Transverse colon (tissue), 4 donors: Measurements from ENCODE around the gene IFT81. TPM values are rescaled to one million over a fixed set of nuclear protein-coding genes. Genes with fewer than 3 reads are reported as not detected.
"Not testable (repeated sequence)": the region's sequence is repeated elsewhere in the genome, so short reads cannot be mapped to it uniquely, and the experiment has no call there.

Source experiments
- DNase-seq: peaks from one replicate; pipeline ENCODE4 v3.0.0-alpha.2; 2019
- H3K27ac ChIP-seq, 4 donors: fragments of 200-600 bp; sonication (generic); 2 replicates each; pipeline ENCODE4 v1.5.1; 2016 to 2018; ENCODE audit warnings: inconsistent platforms in 4 of 4
- H3K27me3 ChIP-seq: fragments of 200-600 bp; sonication (generic); 2 replicates; pipeline ENCODE4 v1.5.1; 2017; ENCODE audit warnings: inconsistent platforms
- H3K36me3 ChIP-seq, 4 donors: fragments of 200-600 bp; sonication (generic); 2 replicates each; pipeline ENCODE4 v1.5.1; 2017 to 2019; ENCODE audit warnings: inconsistent platforms in 4 of 4
- H3K4me1 ChIP-seq, 4 donors: fragments of 200-600 bp; sonication (generic); 2 replicates each; pipeline ENCODE4 v1.5.1; 2017 to 2020; ENCODE audit warnings: inconsistent platforms in 4 of 4
- H3K4me3 ChIP-seq, 4 donors: fragments of 200-600 bp; sonication (generic); 1 replicate in 1 of 4; 2 replicates in 3 of 4; pipeline versions ENCODE4 v1.5.1 to v1.6.1; 2017 to 2019; ENCODE audit warnings: inconsistent platforms in 4 of 4
- H3K9me3 ChIP-seq, 2 donors: fragments of 200-600 bp; sonication (generic); 2 replicates each; pipeline ENCODE4 v1.5.1; 2017 to 2019; ENCODE audit warnings: inconsistent platforms in 2 of 2
- EP300 ChIP-seq: sonication (generic); formaldehyde crosslinking; IDR thresholded peaks from one replicate; pipeline ENCODE4 v1.6.1; 2017; ENCODE audit warnings: antibody characterized with exemption, low read depth
- POLR2A ChIP-seq: fragments of 450-650 bp; IDR thresholded peaks from one replicate; pipeline ENCODE4 v1.6.1; 2016; ENCODE audit warnings: antibody characterized with exemption, mild to moderate bottlenecking, moderate library complexity
- POLR2AphosphoS5 ChIP-seq, 3 donors: sonication (generic); formaldehyde crosslinking; IDR thresholded peaks; one replicate each; pipeline ENCODE4 v1.6.1; 2016; ENCODE audit warnings: antibody characterized with exemption in 3 of 3
- WGBS, 2 donors: methylation state at CpG; one replicate each; pipeline ENCODE4 v1.1.5; 2018; ENCODE audit warnings: low coverage in 1 of 2; 5-methylcytosine and 5-hydroxymethylcytosine counted together
- in situ Hi-C, 4 donors: fragments of 200-750 bp; cut with MboI; loops; one replicate each; pipeline versions ENCODE4 v1.15.0 to v1.15.1; 2017; ENCODE audit warnings: low sequenced_read_pairs in 3 of 4, low pct_ligation_motif_present in 1 of 4, low pct_unique_long_range_greater_than_20kb in 1 of 4
- intact Hi-C: fragments of 100-400 bp; cut with DNase I; formaldehyde crosslinking; loops from one replicate; pipeline ENCODE4 v1.15.1; 2023; ENCODE audit warnings: low total_unique reads
- total RNA-seq, 4 donors: library from RNA; depleted of rRNA; stranded (reverse); fragments of >200 nt; gene quantifications; one replicate each; pipeline ENCODE4 v1.1.0, GENCODE V29; 2016
- TF ChIP-seq, protein P1 (sequence below), 5 experiments: fragments of 200-600 bp in 3 of 5; fragments of 450-650 bp in 2 of 5; sonication (generic) in 3 of 5; IDR thresholded peaks; 1 replicate in 2 of 5; 2 replicates in 3 of 5; pipeline ENCODE4 v1.5.1; 2016 to 2017; ENCODE audit warnings: antibody characterized with exemption in 5 of 5, inconsistent platforms in 3 of 5, mild to moderate bottlenecking in 2 of 5, moderate library complexity in 1 of 5

Gene IFT81
- total RNA-seq, 4 donors from 2014 or later: 2.6 to 14.8 (median 6.4) TPM

DNA sequence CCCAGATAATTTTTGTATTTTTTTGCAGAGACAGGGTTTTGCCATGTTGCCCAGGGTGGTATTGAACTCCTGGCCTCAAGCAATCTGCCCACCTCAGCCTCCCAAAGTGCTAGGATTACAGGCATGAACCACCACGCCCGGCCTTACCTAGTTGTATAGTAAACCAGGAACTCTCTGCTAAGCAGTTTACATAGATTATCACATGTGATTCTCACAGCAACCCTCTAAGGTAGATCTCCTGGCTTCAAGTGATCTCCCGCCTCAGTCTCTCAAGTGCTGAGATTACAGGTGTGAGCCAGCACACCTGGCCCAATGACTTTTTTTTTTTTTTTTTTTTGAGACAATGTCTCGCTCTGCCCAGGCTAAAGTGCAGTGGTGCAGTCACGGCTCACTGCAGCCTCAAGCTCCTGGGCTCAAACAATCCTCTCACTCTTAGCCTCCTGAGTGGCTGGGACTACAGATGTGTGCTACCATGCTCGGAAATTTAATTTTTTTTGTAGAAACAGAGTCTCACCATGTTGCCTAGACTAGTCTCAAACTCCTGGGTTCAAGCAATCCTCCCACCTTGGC is 130.9 kb downstream of the IFT81 start:
- no peaks in the 10 kb centered on the region for H3K36me3 ChIP-seq
- intact Hi-C loops: no loop called here
- peak; percentile 37 for DNase-seq
- TF ChIP-seq, protein P1, sequence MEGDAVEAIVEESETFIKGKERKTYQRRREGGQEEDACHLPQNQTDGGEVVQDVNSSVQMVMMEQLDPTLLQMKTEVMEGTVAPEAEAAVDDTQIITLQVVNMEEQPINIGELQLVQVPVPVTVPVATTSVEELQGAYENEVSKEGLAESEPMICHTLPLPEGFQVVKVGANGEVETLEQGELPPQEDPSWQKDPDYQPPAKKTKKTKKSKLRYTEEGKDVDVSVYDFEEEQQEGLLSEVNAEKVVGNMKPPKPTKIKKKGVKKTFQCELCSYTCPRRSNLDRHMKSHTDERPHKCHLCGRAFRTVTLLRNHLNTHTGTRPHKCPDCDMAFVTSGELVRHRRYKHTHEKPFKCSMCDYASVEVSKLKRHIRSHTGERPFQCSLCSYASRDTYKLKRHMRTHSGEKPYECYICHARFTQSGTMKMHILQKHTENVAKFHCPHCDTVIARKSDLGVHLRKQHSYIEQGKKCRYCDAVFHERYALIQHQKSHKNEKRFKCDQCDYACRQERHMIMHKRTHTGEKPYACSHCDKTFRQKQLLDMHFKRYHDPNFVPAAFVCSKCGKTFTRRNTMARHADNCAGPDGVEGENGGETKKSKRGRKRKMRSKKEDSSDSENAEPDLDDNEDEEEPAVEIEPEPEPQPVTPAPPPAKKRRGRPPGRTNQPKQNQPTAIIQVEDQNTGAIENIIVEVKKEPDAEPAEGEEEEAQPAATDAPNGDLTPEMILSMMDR (IDR thresholded peaks at IDR 0.05): no peak
- TF ChIP-seq POLR2AphosphoS5 (IDR thresholded peaks at IDR 0.05) (no peak), EP300 (no peak), POLR2A (no peak)
- H3K27ac ChIP-seq: peak overlapping the region in 1 of 4 donors; percentile 14
- WGBS, 2 donors: 73% methylated on average over 6 of the region's 6 CpGs; no CpG with 5 or more reads in 1 of the 2 donors
- no peaks in the 10 kb centered on the region for H3K9me3 ChIP-seq
- H3K27me3 ChIP-seq: no peaks in the 10 kb centered on the region
- in situ Hi-C loops: no loop called here
- H3K4me1 ChIP-seq: peaks cover 0 to 21% (median 11%) of the 10 kb centered on the region in 4 donors
- no peak overlapping the region for H3K4me3 ChIP-seq

DNA sequence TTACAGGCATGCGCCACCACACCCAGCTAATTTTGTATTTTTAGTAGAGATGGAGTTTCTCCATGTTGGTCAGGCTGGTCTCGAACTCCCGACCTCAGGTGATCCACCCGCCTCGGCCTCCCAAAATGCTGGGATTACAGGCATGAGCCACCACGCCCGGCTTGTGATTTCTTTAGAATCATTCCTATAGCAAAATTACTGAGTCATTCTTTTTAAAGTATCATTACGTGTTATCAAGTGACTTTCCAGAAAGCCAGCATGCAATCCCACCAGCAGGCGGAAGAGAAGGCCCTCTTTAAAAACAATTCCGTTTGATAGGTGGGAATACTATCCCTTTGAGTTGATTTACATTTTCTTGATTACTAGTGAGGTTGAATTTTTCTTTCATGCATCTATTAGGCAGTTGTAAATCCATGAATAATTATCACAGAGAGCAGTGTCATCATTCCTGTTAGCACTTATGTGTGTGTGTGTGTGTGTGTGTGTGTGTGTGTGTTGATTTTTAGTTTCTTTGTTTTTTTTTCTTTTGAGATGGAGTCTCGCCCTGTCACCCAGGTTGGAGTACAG is 131.8 kb downstream of the IFT81 start:
- in situ Hi-C loops, H3K9me3 ChIP-seq, intact Hi-C loops, H3K4me3 ChIP-seq, DNase-seq, H3K27me3 ChIP-seq, H3K36me3 ChIP-seq: not testable (repeated sequence)
- H3K4me1 ChIP-seq: peaks cover 0 to 12% (median 5%) of the 10 kb centered on the region in 4 donors
- WGBS, 2 donors: 83 to 89% methylated on average over 9 to 11 of the region's 11 CpGs
- peak overlapping the region in 1 of 4 donors; percentile 39 for H3K27ac ChIP-seq

DNA sequence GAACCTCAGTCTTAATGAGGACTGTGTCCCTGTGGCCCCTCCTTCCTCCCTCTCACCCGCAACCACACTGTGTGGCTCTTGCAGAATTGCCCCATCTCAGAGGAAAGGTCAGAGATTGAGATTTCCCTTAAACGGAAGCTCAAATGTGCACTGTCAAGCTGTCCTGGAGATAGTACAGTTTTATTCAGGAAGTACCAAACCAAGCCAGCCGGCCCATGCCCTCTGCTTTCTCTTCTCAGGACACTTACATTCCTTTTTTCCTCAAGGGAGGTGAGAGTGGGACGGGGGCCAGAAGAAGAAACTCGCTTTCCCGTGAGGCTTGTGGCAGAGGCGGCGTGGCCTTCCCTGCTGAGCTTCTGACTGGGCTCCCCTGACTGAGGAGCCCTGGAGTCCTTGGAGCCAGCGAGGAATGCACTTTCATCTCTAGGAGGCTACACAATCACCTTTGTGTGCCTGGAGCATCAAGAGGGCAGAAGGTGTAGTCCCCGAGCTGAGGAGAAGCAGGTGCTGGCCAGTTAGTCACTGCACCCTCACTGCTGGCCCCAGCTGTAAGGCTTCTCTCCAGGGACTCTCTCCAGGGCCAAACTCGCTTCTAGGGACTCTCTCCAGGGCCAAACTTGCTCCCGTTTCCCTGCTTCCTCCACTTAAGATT is 132.7 kb downstream of the IFT81 start:
- H3K9me3 ChIP-seq: no peaks in the 10 kb centered on the region
- no peak for DNase-seq
- H3K36me3 ChIP-seq: no peaks in the 10 kb centered on the region
- in situ Hi-C loops: no loop called here
- intact Hi-C loops: no loop called here
- H3K27me3 ChIP-seq: no peaks in the 10 kb centered on the region
- peaks cover 0 to 12% (median 5%) of the 10 kb centered on the region in 4 donors for H3K4me1 ChIP-seq
- H3K27ac ChIP-seq: peak overlapping the region; percentile 13 to 48 (median 38)
- TF ChIP-seq POLR2AphosphoS5 (IDR thresholded peaks at IDR 0.05): no peak
- no peak for TF ChIP-seq POLR2A
- no peak for TF ChIP-seq EP300
- TF ChIP-seq, protein P1 (IDR thresholded peaks at IDR 0.05): no peak
- 76% methylated on average over 12 of the region's 12 CpGs; no CpG with 5 or more reads in 1 of the 2 donors for WGBS, 2 donors
- H3K4me3 ChIP-seq: no peak overlapping the region

DNA sequence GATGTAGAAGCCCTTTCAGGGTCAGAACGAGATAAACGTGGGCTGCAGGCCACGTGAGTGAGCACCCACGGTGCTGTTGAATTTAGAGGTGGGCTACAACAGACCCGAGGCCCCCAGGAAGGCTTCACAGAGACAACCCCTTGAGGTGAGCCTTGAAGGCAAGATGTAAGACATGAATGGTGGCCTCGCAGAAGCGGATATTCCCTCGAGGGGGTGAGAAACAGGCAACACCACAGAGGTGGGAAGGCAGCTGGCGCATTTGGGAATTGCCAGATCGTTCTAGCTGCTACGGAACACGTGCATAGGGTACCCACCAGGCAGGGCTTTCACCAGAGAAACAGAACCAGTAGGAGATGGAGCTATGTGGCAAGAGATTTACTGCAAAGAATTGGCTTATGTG is 134.3 kb downstream of the IFT81 start:
- no peaks in the 10 kb centered on the region for H3K9me3 ChIP-seq
- no peak for TF ChIP-seq POLR2A
- TF ChIP-seq POLR2AphosphoS5 (IDR thresholded peaks at IDR 0.05): no peak
- TF ChIP-seq, protein P1 (IDR thresholded peaks at IDR 0.05): no peak
- H3K27ac ChIP-seq: no peak overlapping the region
- intact Hi-C loops (no loop called here), in situ Hi-C loops (no loop called here)
- DNase-seq: no peak
- WGBS, 2 donors: 90 to 93% methylated on average over 5 to 12 of the region's 12 CpGs
- peaks cover 0 to 10% (median 3%) of the 10 kb centered on the region in 4 donors for H3K4me1 ChIP-seq
- H3K4me3 ChIP-seq: no peak overlapping the region
- no peaks in the 10 kb centered on the region for H3K36me3 ChIP-seq
- no peaks in the 10 kb centered on the region for H3K27me3 ChIP-seq
